ENCODE measurements around the gene FMNL2.

GRCh38 chr2:152501666-152502065 is 166.7 kb downstream of the FMNL2 start:
- TF ChIP-seq RAD21 (IDR thresholded peaks at IDR 0.05), result no peak
- TF ChIP-seq, protein P1, sequence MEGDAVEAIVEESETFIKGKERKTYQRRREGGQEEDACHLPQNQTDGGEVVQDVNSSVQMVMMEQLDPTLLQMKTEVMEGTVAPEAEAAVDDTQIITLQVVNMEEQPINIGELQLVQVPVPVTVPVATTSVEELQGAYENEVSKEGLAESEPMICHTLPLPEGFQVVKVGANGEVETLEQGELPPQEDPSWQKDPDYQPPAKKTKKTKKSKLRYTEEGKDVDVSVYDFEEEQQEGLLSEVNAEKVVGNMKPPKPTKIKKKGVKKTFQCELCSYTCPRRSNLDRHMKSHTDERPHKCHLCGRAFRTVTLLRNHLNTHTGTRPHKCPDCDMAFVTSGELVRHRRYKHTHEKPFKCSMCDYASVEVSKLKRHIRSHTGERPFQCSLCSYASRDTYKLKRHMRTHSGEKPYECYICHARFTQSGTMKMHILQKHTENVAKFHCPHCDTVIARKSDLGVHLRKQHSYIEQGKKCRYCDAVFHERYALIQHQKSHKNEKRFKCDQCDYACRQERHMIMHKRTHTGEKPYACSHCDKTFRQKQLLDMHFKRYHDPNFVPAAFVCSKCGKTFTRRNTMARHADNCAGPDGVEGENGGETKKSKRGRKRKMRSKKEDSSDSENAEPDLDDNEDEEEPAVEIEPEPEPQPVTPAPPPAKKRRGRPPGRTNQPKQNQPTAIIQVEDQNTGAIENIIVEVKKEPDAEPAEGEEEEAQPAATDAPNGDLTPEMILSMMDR (IDR thresholded peaks at IDR 0.05; ENCODE audit: low read depth, low read length, missing input control), result no peak
